IMR-90 (cell line): ENCODE results near the gene AHCYL1. TPM values are rescaled to one million over a fixed set of nuclear protein-coding genes. Genes with fewer than 3 reads are reported as not detected.

ENCODE experiments used
- ATAC-seq: fragments of 200-7000 bp; cut with Tn5 transposase; 2 replicates; pipeline ENCODE4 v1.9.1; 2020; ENCODE audit warnings: low read depth, mild to moderate bottlenecking, moderate library complexity
- BruUV-seq: library from RNA; stranded (reverse); fragments of 400-500 nt; replicated peaks from 2 replicates; lab custom pipeline; 2021; lab: Mats Ljungman, UMichigan
- CTCF ChIA-PET: fragments of 300-600 bp; formaldehyde crosslinking; extraction: SDS; loops from one replicate; lab custom pipeline; 2021; ENCODE audit warnings: antibody characterized with exemption; lab: Yijun Ruan, JAX
- POLR2A ChIA-PET: fragments of 300-600 bp; sonication (Branson Sonifier 250); formaldehyde crosslinking; loops from one replicate; lab custom pipeline; 2022; ENCODE audit warnings: antibody characterized with exemption; ENCODE audit not compliant: unreplicated experiment; lab: Charles Lee
- DNase-seq: peaks from one replicate; pipeline ENCODE4 v3.0.0; 2013
- H2AFZ ChIP-seq: replicated peaks from 2 replicates; pipeline ENCODE3; 2013; ENCODE audit warnings: low read length, mild to moderate bottlenecking; ENCODE audit not compliant: poor library complexity
- H2AK5ac ChIP-seq: 2 replicates; pipeline ENCODE4 v1.6.1; 2013; ENCODE audit warnings: low read depth, low read length, inconsistent platforms
- H2AK9ac ChIP-seq: replicated peaks from 2 replicates; pipeline ENCODE3; 2013; ENCODE audit warnings: mild to moderate bottlenecking, low read depth, low read length, moderate library complexity; ENCODE audit not compliant: poor library complexity
- H2BK120ac ChIP-seq: 2 replicates; pipeline ENCODE4 v1.6.1; 2013; ENCODE audit warnings: low read depth, low read length, inconsistent platforms
- H2BK15ac ChIP-seq: 3 replicates; pipeline ENCODE4 v1.6.1; 2013; ENCODE audit warnings: low read depth, low read length, inconsistent platforms
- H2BK20ac ChIP-seq: 2 replicates; pipeline ENCODE4 v1.6.1; 2013; ENCODE audit warnings: low read depth, mild to moderate bottlenecking, inconsistent platforms, low read length, moderate library complexity
- H2BK5ac ChIP-seq: 2 replicates; pipeline ENCODE4 v1.6.1; 2013; ENCODE audit warnings: mild to moderate bottlenecking, low read depth, low read length, inconsistent platforms; ENCODE audit not compliant: poor library complexity, severe bottlenecking
- H3K14ac ChIP-seq: replicated peaks from 2 replicates; pipeline ENCODE4 v1.6.1; 2013; ENCODE audit warnings: low read depth, low read length, inconsistent platforms
- H3K18ac ChIP-seq: 2 replicates; pipeline ENCODE4 v1.6.1; 2013; ENCODE audit warnings: low read depth, low read length, control low read depth
- H3K23ac ChIP-seq: 2 replicates; pipeline ENCODE4 v1.6.1; 2013; ENCODE audit warnings: low read depth, low read length, inconsistent platforms
- H3K27ac ChIP-seq: 2 replicates; pipeline ENCODE4 v1.5.1; 2013; ENCODE audit warnings: mild to moderate bottlenecking, control low read depth, low read length; ENCODE audit not compliant: insufficient read depth
- H3K27me3 ChIP-seq: 2 replicates; pipeline ENCODE4 v1.6.1; 2013; ENCODE audit warnings: low read length; ENCODE audit not compliant: control insufficient read depth, insufficient read depth
- H3K36me3 ChIP-seq: 2 replicates; pipeline ENCODE4 v1.6.1; 2013; ENCODE audit warnings: low read length, mixed read lengths; ENCODE audit not compliant: control insufficient read depth, insufficient read depth
- H3K4ac ChIP-seq: 2 replicates; pipeline ENCODE4 v1.6.1; 2013; ENCODE audit warnings: low read depth, low read length, inconsistent platforms
- H3K4me1 ChIP-seq: 2 replicates; pipeline ENCODE4 v1.6.1; 2013; ENCODE audit warnings: low read length, mixed read lengths; ENCODE audit not compliant: control insufficient read depth, insufficient read depth
- H3K4me2 ChIP-seq: 2 replicates; pipeline ENCODE4 v1.6.1; 2013; ENCODE audit warnings: low read depth, mild to moderate bottlenecking, control low read depth, low read length, moderate library complexity
- H3K4me3 ChIP-seq: 2 replicates; pipeline ENCODE4 v1.5.1; 2013; ENCODE audit warnings: low read depth, mild to moderate bottlenecking, control low read depth, low read length, moderate library complexity; ENCODE audit not compliant: insufficient read depth
- H3K56ac ChIP-seq: 2 replicates; pipeline ENCODE4 v1.6.1; 2013; ENCODE audit warnings: low read length, inconsistent platforms; ENCODE audit not compliant: insufficient read depth; ENCODE audit errors: extremely low read depth
- H3K79me1 ChIP-seq, 2 experiments: 2 replicates each; pipeline ENCODE4 v1.6.1; 2013; ENCODE audit warnings: low read length in 2 of 2, inconsistent platforms in 1 of 2, low read depth in 1 of 2
- H3K9ac ChIP-seq: 2 replicates; pipeline ENCODE4 v1.6.1; 2013; ENCODE audit warnings: low read depth, low read length, control low read depth
- H3K9me1 ChIP-seq: 2 replicates; pipeline ENCODE4 v1.6.1; 2013; ENCODE audit warnings: low read length, inconsistent platforms; ENCODE audit not compliant: insufficient read depth
- H3K9me3 ChIP-seq: 2 replicates; pipeline ENCODE4 v1.6.1; 2013; ENCODE audit warnings: low read length; ENCODE audit not compliant: control insufficient read depth, insufficient read depth
- H4K20me1 ChIP-seq: 2 replicates; pipeline ENCODE4 v1.6.1; 2013; ENCODE audit warnings: low read length, inconsistent platforms; ENCODE audit not compliant: insufficient read depth
- H4K5ac ChIP-seq: 2 replicates; pipeline ENCODE4 v1.6.1; 2013; ENCODE audit warnings: mild to moderate bottlenecking, low read depth, low read length, control low read depth
- H4K8ac ChIP-seq, 2 experiments: 2 replicates each; pipeline ENCODE4 v1.6.1; 2013; ENCODE audit warnings: low read depth in 2 of 2, low read length in 2 of 2, control low read depth in 1 of 2, inconsistent platforms in 1 of 2
- H4K91ac ChIP-seq: 2 replicates; pipeline ENCODE4 v1.6.1; 2013; ENCODE audit warnings: low read depth, low read length, inconsistent platforms; ENCODE audit not compliant: insufficient read depth
- CHD1 ChIP-seq: IDR thresholded peaks from 2 replicates; pipeline ENCODE4 v1.6.1; 2012; ENCODE audit warnings: low read depth, low read length, improper control_type of control experiment
- CTCF ChIP-seq: conservative IDR thresholded peaks from 2 replicates; pipeline ENCODE4 v1.5.1; 2012; ENCODE audit warnings: mild to moderate bottlenecking, low read depth, low read length, improper control_type of control experiment
- ELK1 ChIP-seq: fragments of 150-350 bp; IDR thresholded peaks from 2 replicates; pipeline ENCODE4 v1.6.1; 2016; ENCODE audit warnings: low read depth, mild to moderate bottlenecking, low read length, moderate library complexity, borderline replicate concordance
- FOS ChIP-seq: fragments of 150-350 bp; IDR thresholded peaks from 2 replicates; pipeline ENCODE4 v1.6.1; 2016; ENCODE audit warnings: low read depth, low read length
- MAFK ChIP-seq: IDR thresholded peaks from 2 replicates; pipeline ENCODE4 v1.6.1; 2012; ENCODE audit warnings: low read depth, low read length, improper control_type of control experiment
- MAZ ChIP-seq: IDR thresholded peaks from 2 replicates; pipeline ENCODE4 v1.6.1; 2012; ENCODE audit warnings: low read depth, mild to moderate bottlenecking, low read length, improper control_type of control experiment, moderate library complexity, borderline replicate concordance
- POLR2A ChIP-seq: IDR thresholded peaks from 2 replicates; pipeline ENCODE4 v1.6.1; 2012; ENCODE audit warnings: mild to moderate bottlenecking, low read depth, low read length
- SMC3 ChIP-seq: fragments of 150-350 bp; IDR thresholded peaks from 2 replicates; pipeline ENCODE4 v1.6.1; 2016; ENCODE audit warnings: low read depth, mild to moderate bottlenecking, antibody characterized with exemption, low read length, moderate library complexity
- WGBS, 2 experiments: methylation state at CpG; one replicate each; pipeline versions ENCODE4 v1.1.5 to v1.1.7; 2013; ENCODE audit warnings: missing lambda C conversion rate in 2 of 2; ENCODE audit not compliant: insufficient read length in 1 of 2; ENCODE audit errors: extremely low coverage in 2 of 2; 5-methylcytosine and 5-hydroxymethylcytosine counted together
- dilution Hi-C: fragments of 300-500 bp; cut with HindIII; formaldehyde crosslinking; loops from one replicate; pipeline ENCODE4 v1.14.3; 2018; ENCODE audit warnings: low sequenced_read_pairs; ENCODE audit not compliant: unreplicated experiment
- in situ Hi-C: fragments of 300-500 bp; cut with MboI; formaldehyde crosslinking; loops from 3 replicates; pipeline ENCODE4 v1.14.3; 2019; ENCODE audit warnings: low sequenced_read_pairs, inconsistent platforms, mixed read lengths
- intact Hi-C: fragments of 100-400 bp; cut with micrococcal nuclease; formaldehyde crosslinking; loops from 2 replicates; pipeline ENCODE4 v1.10.0; 2022
- polyA plus RNA-seq, 3 experiments: library from polyadenylated mRNA; depleted of rRNA; stranded (reverse); fragments of >200 nt; gene quantifications; 2 replicates each; pipeline ENCODE4 v1.2.3, GENCODE V29; 2012; ENCODE audit warnings: low replicate concordance in 1 of 3
- total RNA-seq: library from RNA; depleted of rRNA; stranded (reverse); fragments of >200 nt; gene quantifications from 2 replicates; pipeline ENCODE4 v1.2.3, GENCODE V29; 2012

The AHCYL1 gene
- total and polyA plus RNA-seq, 2 of the 4 experiments (the other 2 are of a cell fraction) = 75.1 to 76.0 TPM

- WGBS, 2 experiments = no CpG with 5 or more reads among the region's 2 CpGs
- H3K9me3 ChIP-seq = peaks cover 6% of the 10 kb centered on the region; the same call in 1 of the 2 replicates
- H2BK120ac ChIP-seq = no peak overlapping the region
- H3K79me1 ChIP-seq = no peaks in the 10 kb centered on the region
- H3K4me1 ChIP-seq = no peaks in the 10 kb centered on the region
- H4K20me1 ChIP-seq = no peaks in the 10 kb centered on the region
- intact Hi-C loops = no loop called here
- H2AK5ac ChIP-seq = no peak overlapping the region
- in situ Hi-C loops = no loop called here
- H4K5ac ChIP-seq = no peak overlapping the region
- H3K9ac ChIP-seq = no peak overlapping the region
- no peak overlapping the region for H3K4me3 ChIP-seq
- no peak overlapping the region for H3K27ac ChIP-seq
- H4K91ac ChIP-seq = no peak overlapping the region
- H3K18ac ChIP-seq = no peak overlapping the region
- no peak overlapping the region for H3K23ac ChIP-seq
- H3K14ac ChIP-seq = no peak overlapping the region
- H2BK15ac ChIP-seq = no peak overlapping the region
- no peak overlapping the region for H4K8ac ChIP-seq
- CTCF ChIA-PET = interaction anchor here (1.2 kb wide), 1 partner anchor 9 kb away, joined by 3 read pairs; no protein-coding TSS in a partner anchor
- dilution Hi-C loops = no loop called here
- no peaks in the 10 kb centered on the region for H3K36me3 ChIP-seq
- H2AK9ac ChIP-seq = no peak overlapping the region
- BruUV-seq = no TSS peak
- H3K4ac ChIP-seq = no peak overlapping the region
- no peak overlapping the region for H2AFZ ChIP-seq
- H3K4me2 ChIP-seq = no peak overlapping the region
- POLR2A ChIA-PET = no interaction called here
- H2BK5ac ChIP-seq = no peak overlapping the region
- no peak overlapping the region for H2BK20ac ChIP-seq
- no peak for DNase-seq
- TF ChIP-seq CHD1 (no peak), POLR2A (no peak), ELK1 (no peak), MAFK (no peak), CTCF (no peak), MAZ (no peak), SMC3 (no peak), FOS (no peak)
- no peak overlapping the region for H3K56ac ChIP-seq
- ATAC-seq = no peak
- H3K27me3 ChIP-seq = no peaks in the 10 kb centered on the region
- no peaks in the 10 kb centered on the region for H3K9me1 ChIP-seq
Observed at GRCh38 chr1:109942434-109942833, 42.1 kb upstream of the AHCYL1 start.
